Keratinocyte (primary cell): ENCODE results near the gene ETNK1. TPM values are rescaled to one million over a fixed set of nuclear protein-coding genes. Genes with fewer than 3 reads are reported as not detected.
"Not testable (repeated sequence)": the region's sequence is repeated elsewhere in the genome, so short reads cannot be mapped to it uniquely, and the experiment has no call there.

Source experiments
- DNase-seq: peaks from one replicate; pipeline ENCODE4 v3.0.0-alpha.2; 2011; ENCODE audit warnings: low read depth, missing footprints, low spot score
- FAIRE-seq: peaks from 2 replicates; lab custom pipeline; 2011; peaks lifted over from hg19 to GRCh38; lab: Jason Lieb, UNC
- H2AFZ ChIP-seq: 2 replicates; pipeline ENCODE4 v1.6.0; 2012; ENCODE audit warnings: low read length, control low read depth, inconsistent platforms; ENCODE audit not compliant: control insufficient read depth
- H3K27ac ChIP-seq: 2 replicates; pipeline ENCODE4 v1.5.1; 2011; ENCODE audit warnings: low read length; ENCODE audit not compliant: control insufficient read depth, insufficient read depth
- H3K27me3 ChIP-seq: 3 replicates; pipeline ENCODE4 v1.6.0; 2011; ENCODE audit warnings: low read length; ENCODE audit not compliant: control insufficient read depth, insufficient read depth; ENCODE audit errors: extremely low read depth
- H3K36me3 ChIP-seq, 2 experiments: 2 replicates in 1 of 2; 3 replicates in 1 of 2; pipeline ENCODE4 v1.5.1; 2011; ENCODE audit warnings: low read length in 2 of 2, mild to moderate bottlenecking in 1 of 2; ENCODE audit not compliant: control insufficient read depth in 2 of 2, insufficient read depth in 2 of 2; ENCODE audit errors: extremely low read depth in 1 of 2
- H3K4me1 ChIP-seq: 3 replicates; pipeline ENCODE4 v1.5.1; 2011; ENCODE audit warnings: low read length; ENCODE audit not compliant: control insufficient read depth, insufficient read depth; ENCODE audit errors: extremely low read depth
- H3K4me2 ChIP-seq: 3 replicates; pipeline ENCODE4 v1.6.0; 2011; ENCODE audit warnings: low read depth, low read length; ENCODE audit not compliant: control insufficient read depth, insufficient read depth; ENCODE audit errors: extremely low read depth
- H3K4me3 ChIP-seq, 3 experiments: fragments of 200-600 bp in 1 of 3; sonication (generic) in 1 of 3; 2 replicates in 2 of 3; 3 replicates in 1 of 3; pipeline ENCODE4 v1.5.1; 2011 to 2016; ENCODE audit warnings: low read length in 3 of 3, mild to moderate bottlenecking in 3 of 3, control low read depth in 2 of 3, inconsistent platforms in 1 of 3, low read depth in 1 of 3, mixed read lengths in 1 of 3, mixed run types in 1 of 3, moderate library complexity in 1 of 3; ENCODE audit not compliant: control insufficient read depth in 2 of 3, insufficient read depth in 2 of 3; ENCODE audit errors: extremely low read depth in 1 of 3
- H3K79me2 ChIP-seq: 2 replicates; pipeline ENCODE4 v1.6.0; 2012; ENCODE audit warnings: low read length; ENCODE audit not compliant: control insufficient read depth, insufficient read depth
- H3K9ac ChIP-seq: 3 replicates; pipeline ENCODE4 v1.6.0; 2011; ENCODE audit warnings: low read length; ENCODE audit not compliant: control insufficient read depth, insufficient read depth; ENCODE audit errors: extremely low read depth
- H3K9me1 ChIP-seq: 3 replicates; pipeline ENCODE4 v1.6.0; 2011; ENCODE audit warnings: low read length; ENCODE audit not compliant: control insufficient read depth, insufficient read depth; ENCODE audit errors: extremely low read depth
- H3K9me3 ChIP-seq: 2 replicates; pipeline ENCODE4 v1.5.1; 2012; ENCODE audit warnings: low read depth, low read length; ENCODE audit not compliant: control insufficient read depth
- H4K20me1 ChIP-seq: 3 replicates; pipeline ENCODE4 v1.6.0; 2011; ENCODE audit warnings: low read length; ENCODE audit not compliant: control insufficient read depth, insufficient read depth; ENCODE audit errors: extremely low read depth
- EZH2 ChIP-seq: IDR thresholded peaks from one replicate; pipeline ENCODE4 v1.6.1; 2012; ENCODE audit warnings: inconsistent platforms, mild to moderate bottlenecking, low read length, moderate library complexity
- dilution Hi-C: fragments of 300-500 bp; cut with MboI; formaldehyde crosslinking; loops from one replicate; pipeline ENCODE4 v1.7.0; 2020; ENCODE audit warnings: low sequenced_read_pairs; ENCODE audit not compliant: extremely low pct_ligation_motif_present
- polyA plus RNA-seq, 5 experiments: library from polyadenylated mRNA; depleted of rRNA in 3 of 5; stranded (reverse) in 3 of 5; stranded (forward) in 1 of 5; unstranded in 1 of 5; fragments of >200 nt; gene quantifications; 1 replicate in 1 of 5; 2 replicates in 3 of 5; 3 replicates in 1 of 5; pipeline versions ENCODE4 v1.2.1 to v1.2.3, GENCODE V29; 2011 to 2012; ENCODE audit warnings: missing spikeins in 2 of 5, low read depth in 1 of 5, low replicate concordance in 1 of 5
- TF ChIP-seq, protein P1 (sequence below), 3 experiments: IDR thresholded peaks in 1 of 3; conservative IDR thresholded peaks in 1 of 3; optimal IDR thresholded peaks in 1 of 3; 2 replicates in 2 of 3; 3 replicates in 1 of 3; pipeline versions ENCODE3 to v1.5.1; 2011; ENCODE audit warnings: low read length in 3 of 3, mild to moderate bottlenecking in 3 of 3, moderate library complexity in 2 of 3, control low read depth in 1 of 3, inconsistent platforms in 1 of 3; ENCODE audit not compliant: insufficient read depth in 2 of 3; ENCODE audit errors: extremely low read depth in 1 of 3

ETNK1 gene
- polyA plus RNA-seq, 1 donor (not counting 4 experiments of a cell fraction or from before 2014, with no cell fraction given), result 20.3 TPM

DNA sequence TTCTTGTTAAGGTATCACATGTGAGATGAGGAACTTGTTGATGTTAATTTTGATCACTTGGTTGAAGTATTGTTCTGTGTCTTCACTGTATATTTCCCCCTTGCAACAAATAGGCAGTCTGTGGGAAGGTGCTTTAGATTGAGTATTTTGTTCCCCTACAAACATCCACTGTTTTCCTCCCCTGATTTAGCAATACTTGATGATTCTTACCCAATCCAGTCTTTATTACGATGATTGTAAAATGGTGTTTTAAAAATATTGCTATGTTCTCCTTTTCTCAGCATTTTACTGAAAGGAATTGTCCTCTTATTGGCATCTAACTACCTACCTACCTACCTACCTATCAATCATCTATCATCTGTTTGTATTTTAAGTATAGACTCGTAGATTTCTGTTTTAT lies 66.3 kb downstream of the ETNK1 start:
- FAIRE-seq (no peak), DNase-seq (no peak)
- no peak overlapping the region for H3K27ac ChIP-seq
- TF ChIP-seq EZH2, result no peak
- TF ChIP-seq, protein P1, sequence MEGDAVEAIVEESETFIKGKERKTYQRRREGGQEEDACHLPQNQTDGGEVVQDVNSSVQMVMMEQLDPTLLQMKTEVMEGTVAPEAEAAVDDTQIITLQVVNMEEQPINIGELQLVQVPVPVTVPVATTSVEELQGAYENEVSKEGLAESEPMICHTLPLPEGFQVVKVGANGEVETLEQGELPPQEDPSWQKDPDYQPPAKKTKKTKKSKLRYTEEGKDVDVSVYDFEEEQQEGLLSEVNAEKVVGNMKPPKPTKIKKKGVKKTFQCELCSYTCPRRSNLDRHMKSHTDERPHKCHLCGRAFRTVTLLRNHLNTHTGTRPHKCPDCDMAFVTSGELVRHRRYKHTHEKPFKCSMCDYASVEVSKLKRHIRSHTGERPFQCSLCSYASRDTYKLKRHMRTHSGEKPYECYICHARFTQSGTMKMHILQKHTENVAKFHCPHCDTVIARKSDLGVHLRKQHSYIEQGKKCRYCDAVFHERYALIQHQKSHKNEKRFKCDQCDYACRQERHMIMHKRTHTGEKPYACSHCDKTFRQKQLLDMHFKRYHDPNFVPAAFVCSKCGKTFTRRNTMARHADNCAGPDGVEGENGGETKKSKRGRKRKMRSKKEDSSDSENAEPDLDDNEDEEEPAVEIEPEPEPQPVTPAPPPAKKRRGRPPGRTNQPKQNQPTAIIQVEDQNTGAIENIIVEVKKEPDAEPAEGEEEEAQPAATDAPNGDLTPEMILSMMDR (optimal IDR thresholded peaks at IDR 0.05 in 1 of 3, IDR thresholded peaks at IDR 0.05 in 1 of 3, conservative IDR thresholded peaks at IDR 0.05 in 1 of 3; ENCODE audit: extremely low read depth in 1 of 3, insufficient read depth in 2 of 3, low read length in 3 of 3), result no peak
- H3K4me3 ChIP-seq, result no peak overlapping the region
- H3K4me2 ChIP-seq, result no peak overlapping the region
- peaks cover 0 to 2% of the 10 kb centered on the region in 2 experiments for H3K36me3 ChIP-seq
- peaks cover 7% of the 10 kb centered on the region for H3K4me1 ChIP-seq
- H3K79me2 ChIP-seq, result no peaks in the 10 kb centered on the region
- H3K27me3 ChIP-seq, result no peaks in the 10 kb centered on the region
- no peak overlapping the region for H3K9ac ChIP-seq
- H2AFZ ChIP-seq, result no peak overlapping the region
- no peaks in the 10 kb centered on the region for H3K9me1 ChIP-seq
- no peaks in the 10 kb centered on the region for H3K9me3 ChIP-seq
- dilution Hi-C loops, result no loop called here
- H4K20me1 ChIP-seq, result no peaks in the 10 kb centered on the region

DNA sequence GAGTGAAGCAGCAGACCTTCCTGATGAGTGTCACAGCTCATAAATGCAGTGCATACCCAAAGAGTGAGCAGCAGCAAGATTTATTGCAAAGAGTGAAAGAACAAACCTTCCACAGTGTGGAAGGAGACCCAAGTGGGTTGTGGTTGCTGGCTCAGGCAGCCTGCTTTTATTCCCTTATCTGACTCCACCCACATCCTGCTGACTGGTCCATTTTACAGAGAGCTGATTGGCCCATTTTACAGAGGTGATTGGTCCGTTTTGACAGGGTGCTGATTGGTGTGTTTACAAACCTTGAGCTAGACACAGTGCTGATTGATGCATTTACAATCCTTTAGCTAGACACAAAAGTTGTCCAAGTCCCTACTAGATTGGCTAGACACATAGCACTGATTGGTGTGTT lies 67.5 kb downstream of the ETNK1 start:
- H2AFZ ChIP-seq, H3K4me2 ChIP-seq, dilution Hi-C loops, H3K9me1 ChIP-seq, H3K9ac ChIP-seq, H3K4me3 ChIP-seq, H3K27ac ChIP-seq, H3K79me2 ChIP-seq, H4K20me1 ChIP-seq, FAIRE-seq, H3K27me3 ChIP-seq, H3K36me3 ChIP-seq, H3K4me1 ChIP-seq, H3K9me3 ChIP-seq, DNase-seq: not testable (repeated sequence)

DNA sequence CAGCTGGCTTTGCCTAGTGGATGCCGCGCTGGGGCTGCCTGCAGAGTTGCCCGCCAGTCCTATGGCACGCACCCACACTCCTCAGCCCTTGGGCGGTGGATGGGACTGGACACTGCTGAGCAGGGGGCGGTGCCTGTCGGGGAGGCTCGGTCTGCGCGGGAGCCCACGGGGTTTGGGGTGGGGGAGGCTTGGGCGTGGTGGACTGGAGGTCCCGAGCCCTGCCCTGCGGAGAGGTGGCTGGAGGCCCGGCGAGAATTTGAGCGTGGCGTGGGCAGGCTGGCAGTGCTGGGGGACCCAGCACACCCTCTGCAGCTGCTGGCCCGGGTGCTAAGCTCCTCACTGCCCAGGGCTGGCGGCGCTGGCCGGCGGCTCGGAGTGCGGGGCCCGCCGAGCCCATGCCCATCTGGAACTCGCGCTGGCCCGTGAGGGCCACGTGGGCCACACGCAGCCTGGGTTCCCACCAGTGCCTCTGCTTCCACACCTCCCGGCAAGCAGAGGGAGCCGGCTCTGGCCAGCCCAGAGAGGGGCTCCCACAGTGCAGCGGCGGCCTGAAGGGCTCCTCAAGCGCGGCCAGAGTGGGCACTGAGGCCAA lies 68.1 kb downstream of the ETNK1 start:
- H3K9me1 ChIP-seq, result no peaks in the 10 kb centered on the region
- peaks cover 0 to 2% of the 10 kb centered on the region in 2 experiments for H3K36me3 ChIP-seq
- no peak for DNase-seq
- TF ChIP-seq, protein P1 (optimal IDR thresholded peaks at IDR 0.05 in 1 of 3, IDR thresholded peaks at IDR 0.05 in 1 of 3, conservative IDR thresholded peaks at IDR 0.05 in 1 of 3; ENCODE audit: extremely low read depth in 1 of 3, insufficient read depth in 2 of 3, low read length in 3 of 3), result no peak
- TF ChIP-seq EZH2, result no peak
- H3K9me3 ChIP-seq, result no peaks in the 10 kb centered on the region
- H3K9ac ChIP-seq, result no peak overlapping the region
- dilution Hi-C loops, result no loop called here
- no peak for FAIRE-seq
- no peak overlapping the region for H3K4me3 ChIP-seq
- no peak overlapping the region for H3K27ac ChIP-seq
- no peaks in the 10 kb centered on the region for H4K20me1 ChIP-seq
- no peaks in the 10 kb centered on the region for H3K79me2 ChIP-seq
- no peaks in the 10 kb centered on the region for H3K4me1 ChIP-seq
- no peaks in the 10 kb centered on the region for H3K27me3 ChIP-seq
- H2AFZ ChIP-seq, result no peak overlapping the region
- no peak overlapping the region for H3K4me2 ChIP-seq
